PC-9 (cell line): ENCODE data around the gene NKAPL. TPM values are rescaled to one million over a fixed set of nuclear protein-coding genes. Genes with fewer than 3 reads are reported as not detected.

Experiments used
- BruUV-seq: library from RNA; stranded (reverse); fragments of 400-500 nt; replicated peaks from 2 replicates; lab custom pipeline; 2021; lab: Mats Ljungman, UMichigan
- CTCF ChIA-PET: fragments of 300-600 bp; sonication (Branson Sonifier 250); formaldehyde crosslinking; loops from one replicate; lab custom pipeline; 2022; ENCODE audit warnings: antibody characterized with exemption; lab: Charles Lee
- POLR2A ChIA-PET: fragments of 300-600 bp; sonication (Branson Sonifier 250); formaldehyde crosslinking; loops from one replicate; lab custom pipeline; 2022; ENCODE audit warnings: antibody characterized with exemption; ENCODE audit not compliant: unreplicated experiment; lab: Charles Lee
- DNase-seq, 2 experiments: peaks; one replicate each; pipeline versions ENCODE4 v3.0.0 to v3.0.0-alpha.2; 2015 to 2022; ENCODE audit warnings: mixed read lengths in 1 of 2
- H2AFZ ChIP-seq: fragments of 200-600 bp; sonication (generic); 2 replicates; pipeline ENCODE4 v1.8.1; 2017; ENCODE audit warnings: antibody characterized with exemption
- H3F3A ChIP-seq: fragments of 200-600 bp; sonication (generic); 2 replicates; pipeline ENCODE4 v1.8.1; 2017; ENCODE audit warnings: antibody characterized with exemption, mild to moderate bottlenecking, low read depth; ENCODE audit not compliant: insufficient read depth
- H3K27ac ChIP-seq: fragments of 200-600 bp; sonication (generic); 2 replicates; pipeline ENCODE4 v1.6.1; 2016; ENCODE audit warnings: mixed run types
- H3K27me3 ChIP-seq: fragments of 200-600 bp; sonication (generic); 2 replicates; pipeline ENCODE4 v1.6.1; 2016; ENCODE audit warnings: low read depth, mixed run types; ENCODE audit not compliant: insufficient read depth
- H3K36me3 ChIP-seq: fragments of 200-600 bp; sonication (generic); 2 replicates; pipeline ENCODE4 v1.6.1; 2016; ENCODE audit warnings: low read depth, mixed run types
- H3K4me1 ChIP-seq: fragments of 200-600 bp; sonication (generic); replicated peaks from 2 replicates; pipeline ENCODE4 v1.6.1; 2016; ENCODE audit warnings: mixed run types; ENCODE audit not compliant: insufficient read depth
- H3K4me2 ChIP-seq: fragments of 200-600 bp; sonication (generic); 2 replicates; pipeline ENCODE4 v1.6.1; 2017; ENCODE audit warnings: mixed run types
- H3K4me3 ChIP-seq: fragments of 200-600 bp; sonication (generic); 2 replicates; pipeline ENCODE4 v1.6.1; 2016; ENCODE audit warnings: mixed run types
- H3K79me2 ChIP-seq: fragments of 200-600 bp; sonication (generic); 2 replicates; pipeline ENCODE4 v1.6.1; 2017; ENCODE audit warnings: low read depth, mixed run types
- H3K9me2 ChIP-seq: fragments of 200-600 bp; sonication (generic); 2 replicates; pipeline ENCODE4 v1.8.1; 2017; ENCODE audit warnings: mild to moderate bottlenecking; ENCODE audit not compliant: insufficient read depth
- H3K9me3 ChIP-seq: fragments of 200-600 bp; sonication (generic); 2 replicates; pipeline ENCODE4 v1.8.1; 2016; ENCODE audit warnings: low read depth; ENCODE audit not compliant: insufficient read depth
- H4K20me1 ChIP-seq: fragments of 200-600 bp; sonication (generic); 2 replicates; pipeline ENCODE4 v1.8.1; 2017; ENCODE audit not compliant: insufficient read depth
- CTCF ChIP-seq: fragments of 200-600 bp; sonication (generic); conservative IDR thresholded peaks from 2 replicates; pipeline ENCODE4 v1.6.1; 2017; ENCODE audit warnings: mixed run types, antibody characterized with exemption, mild to moderate bottlenecking, moderate library complexity
- EZH2 ChIP-seq: fragments of 200-600 bp; sonication (generic); IDR thresholded peaks from 2 replicates; pipeline ENCODE4 v1.8.0; 2017; ENCODE audit warnings: antibody characterized with exemption, low read depth
- intact Hi-C: fragments of 100-400 bp; cut with micrococcal nuclease; formaldehyde crosslinking; loops from one replicate; pipeline ENCODE4 v1.10.0; 2022; ENCODE audit not compliant: unreplicated experiment
- total RNA-seq: library from RNA; stranded (reverse); gene quantifications from 2 replicates; pipeline ENCODE4 v1.2.3, GENCODE V29; 2021

The NKAPL gene
- total RNA-seq, 1 experiment from 2014 or later = not detected

GRCh38 chr6:28267695-28268059 is 8.6 kb downstream of the NKAPL start:
- Histone ChIP-seq H3K79me2 (peaks cover 16% of the 10 kb centered on the region), H3K9me2 (no peaks in the 10 kb centered on the region), H3K36me3 (peaks cover 1% of the 10 kb centered on the region; the same call in 1 of the 2 replicates), H3K4me2 (peak overlapping the region; percentile 89), H3K27ac (peak overlapping the region; percentile 39; the same call in 1 of the 2 replicates), H3K9me3 (no peaks in the 10 kb centered on the region), H3K27me3 (no peaks in the 10 kb centered on the region), H3K4me3 (peak overlapping the region; percentile 65), H4K20me1 (no peaks in the 10 kb centered on the region), H3K4me1 (peaks cover 28% of the 10 kb centered on the region), H2AFZ (peak overlapping the region; percentile 90), H3F3A (peaks cover 11% of the 10 kb centered on the region)
- CTCF ChIA-PET = interaction anchor here (0.6 to 1.3 kb wide), 3 partner anchors 89 to 573 kb away, joined by 3 to 8 read pairs (median 3); no protein-coding TSS in a partner anchor
- POLR2A ChIA-PET = interaction anchor here (0.6 to 0.7 kb wide), 4 partner anchors 12 to 1133 kb away, joined by 4 to 9 read pairs (median 6); partner anchors contain the start of gene ZKSCAN8
- DNase-seq = no peak
- BruUV-seq = no TSS peak
- TF ChIP-seq CTCF (no peak), EZH2 (no peak)
- intact Hi-C loops = loop anchor here (1.0 to 5.0 kb wide), 2 partner anchors 15 to 90 kb away; partner anchors contain the start of gene ZKSCAN4

GRCh38 chr6:28269492-28269891 is 10.4 kb downstream of the NKAPL start:
- ChIA-PET CTCF (no interaction called here), POLR2A (interaction anchor here (0.5 to 0.7 kb wide), 3 partner anchors 17 to 399 kb away, joined by 3 to 16 read pairs (median 4); partner anchors contain the start of gene ZKSCAN4)
- H3K9me2 ChIP-seq = no peaks in the 10 kb centered on the region
- peak overlapping the region; percentile 36; the same call in 1 of the 2 replicates for H3K4me2 ChIP-seq
- no peaks in the 10 kb centered on the region for H3K27me3 ChIP-seq
- peaks cover 11% of the 10 kb centered on the region for H3F3A ChIP-seq
- BruUV-seq = no TSS peak
- DNase-seq = peak in 1 of 2 experiments; percentile 60
- H3K79me2 ChIP-seq = peaks cover 16% of the 10 kb centered on the region
- no peaks in the 10 kb centered on the region for H4K20me1 ChIP-seq
- TF ChIP-seq EZH2 (no peak), CTCF (no peak)
- peaks cover 28% of the 10 kb centered on the region for H3K4me1 ChIP-seq
- H3K9me3 ChIP-seq = no peaks in the 10 kb centered on the region
- H3K27ac ChIP-seq = no peak overlapping the region
- H3K4me3 ChIP-seq = no peak overlapping the region
- H2AFZ ChIP-seq = no peak overlapping the region
- peaks cover 5% of the 10 kb centered on the region; the same call in 1 of the 2 replicates for H3K36me3 ChIP-seq
- intact Hi-C loops = loop anchor here (5.0 kb wide), 1 partner anchor 88 kb away; no protein-coding TSS in a partner anchor

GRCh38 chr6:28274888-28275287 is 15.8 kb downstream of the NKAPL start:
- no peaks in the 10 kb centered on the region for H3K9me2 ChIP-seq
- no peaks in the 10 kb centered on the region for H3K4me1 ChIP-seq
- H4K20me1 ChIP-seq = no peaks in the 10 kb centered on the region
- no peak for TF ChIP-seq EZH2
- no peak for TF ChIP-seq CTCF
- no TSS peak for BruUV-seq
- H3K4me3 ChIP-seq = no peak overlapping the region
- ChIA-PET POLR2A (no interaction called here), CTCF (no interaction called here)
- no peak overlapping the region for H3K4me2 ChIP-seq
- no peak overlapping the region for H3K27ac ChIP-seq
- H3K27me3 ChIP-seq = no peaks in the 10 kb centered on the region
- 0 out of 2 replicates have a peak, but pooled peaks cover 4% of the 10 kb centered on the region for H3K79me2 ChIP-seq
- DNase-seq = no peak
- H2AFZ ChIP-seq = no peak overlapping the region
- intact Hi-C loops = no loop called here
- H3F3A ChIP-seq = no peaks in the 10 kb centered on the region
- no peaks in the 10 kb centered on the region for H3K9me3 ChIP-seq
- H3K36me3 ChIP-seq = peaks cover 5% of the 10 kb centered on the region; the same call in 1 of the 2 replicates
